HG03521 (cell line): ENCODE data around the gene SLC22A2.

ENCODE experiments used
- ATAC-seq: cut with Tn5 transposase; IDR thresholded peaks from one replicate; pipeline ENCODE4 v1.9.1; 2021; ENCODE audit warnings: mild to moderate bottlenecking, moderate library complexity; ENCODE audit not compliant: unreplicated experiment

SLC22A2 gene

DNA sequence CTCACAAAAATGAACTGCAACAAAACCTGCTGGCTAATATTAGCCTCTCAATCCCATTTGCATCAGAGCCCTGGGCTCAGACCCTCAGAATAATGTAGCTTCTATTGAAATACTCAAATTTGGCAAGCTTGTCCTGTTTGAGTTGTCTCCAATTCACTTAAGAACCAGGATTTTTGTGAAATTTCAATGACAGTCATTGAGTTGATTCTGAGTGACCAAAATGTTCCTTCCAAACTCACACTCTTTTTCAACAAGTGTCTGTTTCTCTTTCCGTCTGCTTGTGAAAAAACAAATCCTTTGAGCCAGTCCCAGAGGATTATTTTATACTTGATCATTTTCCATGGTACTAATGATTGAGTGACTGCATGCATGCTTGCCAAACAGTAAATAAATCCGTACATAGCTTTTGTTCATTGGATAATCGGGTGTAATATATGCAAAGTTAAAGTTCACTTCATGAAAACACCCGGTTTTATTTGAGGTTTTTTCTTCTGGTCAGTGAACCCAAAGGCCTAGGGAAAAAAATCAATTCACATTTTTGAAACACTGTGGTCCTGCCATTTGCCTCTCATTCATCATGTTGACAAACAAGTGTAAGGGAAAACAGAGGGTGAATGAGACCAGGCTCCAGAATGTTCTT is 16.4 kb upstream of the SLC22A2 start:
- ATAC-seq = no peak

DNA sequence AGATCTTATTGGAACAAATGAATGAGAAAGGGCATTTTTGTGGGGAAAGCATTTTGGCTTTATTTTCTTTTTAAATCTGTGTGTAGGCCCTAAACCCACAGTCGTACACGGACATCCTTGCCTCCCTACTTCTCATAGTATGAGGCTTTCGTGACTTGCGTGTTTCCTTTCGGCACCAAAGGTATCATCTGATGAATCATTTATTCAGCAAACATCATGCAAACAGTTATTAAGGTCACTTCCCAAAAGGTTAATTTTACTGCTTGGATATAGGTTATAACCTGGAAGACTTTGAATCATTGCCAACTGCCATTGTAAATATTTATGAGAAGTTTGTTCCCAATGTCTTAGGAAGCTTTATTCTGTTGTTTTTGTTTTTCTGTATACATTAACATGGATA is 15.1 kb upstream of the SLC22A2 start:
- no peak for ATAC-seq

DNA sequence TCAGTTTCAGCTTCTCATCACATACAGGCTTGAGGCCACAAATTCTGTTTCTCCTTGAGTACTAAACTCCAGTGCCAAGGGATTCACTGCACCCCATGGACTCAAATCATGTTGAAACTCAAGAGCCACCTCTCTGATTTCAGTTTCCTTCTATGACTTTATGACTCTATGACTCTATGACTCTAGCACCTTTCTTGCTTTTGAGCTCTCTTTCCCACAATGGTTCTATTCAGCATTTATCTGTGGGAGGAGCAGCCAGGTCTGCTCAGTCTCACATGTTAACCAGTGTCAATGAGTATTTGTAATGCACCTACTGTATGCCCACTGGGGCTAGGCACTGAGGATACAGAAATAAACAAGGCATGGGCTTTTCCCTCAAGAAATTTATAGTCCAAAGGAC is 14.6 kb upstream of the SLC22A2 start:
- no peak for ATAC-seq

DNA sequence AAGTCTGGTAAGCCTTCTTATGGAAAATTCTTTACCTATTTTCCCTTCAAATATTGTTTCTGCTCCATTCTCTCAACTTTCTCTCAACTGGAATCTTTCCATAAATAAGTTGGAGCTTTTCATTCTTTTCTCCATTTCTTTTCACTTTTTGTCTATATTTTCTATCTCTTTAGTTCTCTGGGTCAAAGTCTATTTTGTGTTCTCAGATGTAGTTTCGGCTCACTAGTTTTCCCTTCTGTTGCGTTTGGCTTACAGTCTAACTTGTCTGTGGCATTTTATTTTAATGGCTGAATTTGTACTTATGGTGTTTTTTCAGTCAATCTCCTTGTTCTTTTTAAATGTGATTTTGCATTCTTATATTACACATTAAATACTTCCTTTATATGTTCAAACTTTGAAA is 14.1 kb upstream of the SLC22A2 start:
- no peak for ATAC-seq

DNA sequence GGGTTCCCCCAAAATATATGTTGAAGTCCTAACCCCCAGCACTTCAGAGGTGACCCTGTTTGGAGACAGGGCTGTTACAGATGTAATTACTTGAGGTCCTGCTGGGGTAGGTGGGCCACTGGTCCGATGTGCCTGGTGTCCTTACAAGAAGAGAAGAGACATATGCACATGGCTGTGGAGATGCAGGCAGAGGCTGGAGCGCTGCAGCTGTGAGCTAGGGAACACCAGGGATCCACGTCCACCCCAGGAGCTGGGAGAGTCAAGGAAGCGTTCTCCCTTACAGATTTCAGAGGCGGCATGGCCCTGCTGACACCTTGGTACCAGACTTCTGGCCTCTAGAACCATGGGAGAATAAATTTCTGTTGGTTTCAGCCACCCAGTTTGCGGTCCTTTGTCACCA is 11.7 kb upstream of the SLC22A2 start:
- ATAC-seq = no peak

DNA sequence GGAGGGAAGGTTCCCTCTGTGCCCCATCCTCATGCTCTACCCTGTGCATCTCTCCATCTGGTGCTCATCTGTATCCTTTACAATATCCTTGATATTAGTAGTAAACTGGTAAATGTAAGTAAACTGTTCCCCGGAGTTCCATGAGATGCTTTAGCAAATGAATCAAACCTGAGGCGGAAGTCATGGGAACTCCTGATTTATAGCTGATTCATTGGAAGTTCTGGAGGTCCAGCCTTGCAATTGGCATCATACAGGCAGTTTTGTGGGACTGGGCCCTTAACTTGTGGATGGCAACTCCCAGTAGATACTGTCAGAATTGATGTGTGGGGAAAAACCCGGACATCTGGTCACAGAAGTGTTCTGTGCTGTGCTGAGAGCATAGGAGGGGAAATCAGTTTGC is 11.2 kb upstream of the SLC22A2 start:
- ATAC-seq = no peak

DNA sequence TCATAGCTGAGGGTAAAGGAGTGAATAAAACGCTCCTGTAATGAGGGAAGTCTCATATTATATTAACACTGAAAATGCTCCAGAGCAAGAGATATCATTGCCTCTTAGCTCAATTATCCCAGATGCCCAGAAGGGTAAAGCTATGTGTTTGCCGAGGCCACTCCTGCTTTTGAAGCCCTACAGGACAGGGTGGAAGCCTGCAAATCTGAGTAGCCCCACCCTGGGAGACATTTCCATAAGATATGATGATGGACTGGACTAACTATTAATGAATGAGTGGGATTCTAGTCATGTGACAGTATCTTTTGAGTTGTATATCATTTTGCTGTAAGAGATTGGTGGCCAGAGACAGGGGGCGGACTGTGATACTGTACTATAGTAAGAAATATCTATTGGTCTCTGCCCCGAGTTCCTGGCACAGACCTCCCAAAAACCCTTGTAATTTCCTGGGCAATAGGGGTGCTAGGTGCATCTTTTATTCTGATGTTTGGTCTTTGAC is 10.5 kb upstream of the SLC22A2 start:
- no peak for ATAC-seq

DNA sequence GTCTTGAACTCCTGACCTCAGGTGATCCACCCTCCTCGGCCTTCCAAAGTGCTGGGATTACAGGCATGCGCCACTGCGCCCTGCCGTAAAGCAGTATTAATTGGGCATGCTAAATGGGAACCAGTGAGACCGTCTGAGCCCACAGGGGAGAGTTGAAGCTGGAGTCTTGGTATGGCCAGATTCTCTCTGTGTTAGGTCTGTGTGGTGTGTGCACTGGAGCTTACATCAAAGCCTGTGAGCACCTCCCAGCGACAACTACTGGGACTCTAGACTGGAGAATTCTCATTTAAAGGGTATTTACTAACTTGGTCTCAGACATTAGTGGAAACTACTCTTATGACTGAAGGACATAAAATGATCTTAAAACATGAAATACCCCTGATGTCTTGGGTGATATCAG is 8.5 kb upstream of the SLC22A2 start:
- ATAC-seq = no peak

DNA sequence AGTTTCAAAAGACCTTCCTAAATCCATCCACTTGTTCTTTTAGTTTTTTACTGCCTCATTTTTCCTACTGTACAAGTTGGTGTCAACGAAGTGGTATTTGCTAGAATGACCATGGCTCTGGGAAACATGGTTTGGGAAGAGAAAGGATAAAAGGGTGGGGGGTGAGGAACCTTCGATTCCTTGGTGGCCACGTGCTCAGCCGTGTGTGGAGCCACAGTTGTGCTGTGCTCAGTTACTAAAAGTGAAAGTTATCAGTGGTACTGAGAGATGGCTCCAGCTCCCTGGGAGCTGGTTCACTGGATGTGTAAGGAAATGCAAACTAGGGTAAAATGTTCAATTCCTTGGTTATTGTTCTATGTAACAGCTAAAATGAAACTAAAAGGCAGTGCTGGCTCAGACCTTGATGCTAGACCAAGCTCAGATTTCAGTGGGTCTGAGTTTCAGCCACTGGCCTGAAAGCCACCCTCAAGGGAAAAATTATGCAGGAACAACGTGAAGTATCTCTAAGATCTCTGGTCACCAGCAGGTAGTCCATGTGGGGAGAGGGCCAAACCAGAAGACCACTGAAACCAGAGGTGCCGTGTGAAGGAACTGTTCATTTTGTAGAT is 7.4 kb upstream of the SLC22A2 start:
- ATAC-seq = no peak

DNA sequence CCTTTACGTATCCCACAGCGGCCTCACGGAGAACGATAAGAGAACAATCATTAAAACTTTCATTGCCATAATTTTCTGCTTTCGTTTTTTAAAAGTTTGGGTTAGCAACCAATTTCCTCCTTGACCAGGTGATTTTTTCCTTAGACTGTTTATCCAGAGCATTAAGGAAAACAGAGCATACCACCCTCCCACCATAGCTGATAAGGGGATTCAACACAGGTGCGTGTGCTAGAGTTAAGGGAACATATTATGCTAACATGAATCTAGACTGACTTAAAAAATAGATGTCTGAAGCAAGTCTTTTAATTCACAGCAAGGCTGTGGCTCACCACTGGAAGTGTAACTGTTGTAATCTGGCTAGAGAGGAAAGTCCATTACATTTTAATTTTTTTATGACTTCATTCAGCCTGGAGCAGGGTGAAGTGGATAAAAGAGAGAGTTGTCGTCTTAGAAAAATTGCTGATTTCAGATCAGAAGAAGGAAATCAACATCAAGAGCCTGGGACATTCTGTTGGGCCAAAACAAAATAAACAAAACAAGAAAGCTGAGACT is 5.5 kb upstream of the SLC22A2 start:
- ATAC-seq = no peak

DNA sequence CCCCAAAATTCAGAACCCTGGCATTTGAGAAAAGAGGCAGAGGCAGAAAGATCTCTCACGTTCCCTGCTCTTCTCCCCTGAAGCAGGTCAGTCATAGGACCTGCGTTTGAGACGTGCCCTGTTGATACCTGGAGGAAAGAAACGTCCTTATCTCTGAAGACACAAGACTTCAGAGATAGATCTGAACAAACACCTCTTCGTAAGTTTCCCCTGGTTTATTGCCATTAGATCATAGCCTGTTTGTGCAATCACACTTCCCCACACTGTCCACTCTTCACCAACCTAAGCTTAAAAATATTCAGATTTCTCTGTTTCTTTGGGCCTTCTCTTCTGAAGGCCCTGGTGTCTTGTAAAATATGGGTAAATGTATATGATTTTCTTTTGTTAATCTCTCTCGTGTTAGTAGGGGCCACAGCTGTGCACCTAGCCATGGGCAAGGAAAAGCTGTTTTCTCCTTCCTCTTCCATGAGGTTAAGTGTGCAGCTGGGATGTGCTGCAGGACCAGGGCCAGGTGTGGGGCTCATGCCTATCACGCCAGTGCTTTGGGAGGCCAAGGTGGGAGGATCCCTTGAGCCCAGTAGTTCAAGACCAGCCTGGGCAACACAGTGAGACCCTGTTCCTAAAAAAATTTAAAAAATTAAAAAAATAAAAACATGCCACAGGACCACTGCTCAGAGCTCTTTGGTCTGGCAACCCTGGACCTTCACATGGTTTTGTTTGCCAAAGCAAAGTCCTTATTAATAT is 4.7 kb upstream of the SLC22A2 start:
- ATAC-seq = no peak

DNA sequence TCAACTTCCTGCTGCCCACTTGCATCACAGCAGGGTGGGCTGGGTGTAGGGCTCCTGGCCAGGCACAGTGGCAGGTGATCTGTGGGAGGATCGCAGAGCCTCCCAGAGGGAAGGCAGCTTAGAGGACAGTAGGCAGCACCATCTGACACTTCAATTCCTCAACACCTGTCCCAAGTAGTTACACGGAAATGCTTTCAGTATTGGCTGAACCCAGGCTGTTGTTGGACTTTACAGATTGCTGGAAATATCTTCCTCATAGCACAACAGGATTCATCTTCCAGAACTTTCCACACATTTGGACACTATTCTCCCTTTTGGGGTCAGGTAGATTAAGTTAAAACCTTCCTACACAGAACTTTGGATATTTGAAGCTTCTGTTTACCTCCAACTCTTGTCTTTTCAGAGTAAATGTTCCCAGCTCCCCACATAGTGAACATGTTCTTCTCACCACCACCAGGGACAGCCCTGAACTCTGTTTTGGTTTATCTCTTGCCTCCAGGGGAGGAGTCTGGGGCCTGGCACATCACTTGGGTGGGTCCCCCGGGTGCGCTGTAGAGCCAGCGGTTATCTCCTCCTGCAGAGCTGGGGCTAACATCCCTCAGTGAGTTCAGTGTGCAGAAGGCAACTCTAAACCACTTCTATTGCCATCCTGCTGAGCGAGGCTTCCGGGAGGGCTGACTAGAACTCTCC is 3.5 kb upstream of the SLC22A2 start:
- no peak for ATAC-seq

DNA sequence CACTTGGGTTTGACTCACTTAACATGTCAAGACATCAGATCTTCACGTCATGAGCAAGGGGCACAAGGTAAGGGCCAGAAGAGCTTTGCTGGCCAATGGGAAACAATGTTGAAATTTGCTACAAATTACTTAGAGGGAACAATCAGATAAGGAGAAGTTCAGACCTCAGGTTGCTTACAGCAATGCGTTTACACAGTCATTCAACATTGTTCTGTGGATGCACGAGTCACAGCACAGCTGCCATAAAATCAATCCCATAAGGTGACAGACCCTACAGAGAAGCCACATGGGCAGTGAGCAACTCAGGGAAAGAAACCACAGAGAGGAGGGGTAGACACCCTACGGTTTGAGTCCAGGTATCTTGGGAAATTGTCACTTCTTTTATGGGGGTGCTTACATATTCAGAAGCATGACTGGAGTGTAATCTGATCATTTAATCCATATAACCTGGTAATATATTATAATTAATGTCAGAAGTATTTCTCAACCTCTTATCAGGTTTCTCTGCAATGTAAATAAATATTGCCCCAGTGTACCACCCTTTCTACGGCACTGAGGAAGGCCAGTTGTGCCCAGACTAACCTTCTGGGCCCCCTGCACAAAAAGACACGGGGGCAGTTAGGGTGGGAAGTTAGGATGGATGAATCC is 2.3 kb upstream of the SLC22A2 start:
- no peak for ATAC-seq

DNA sequence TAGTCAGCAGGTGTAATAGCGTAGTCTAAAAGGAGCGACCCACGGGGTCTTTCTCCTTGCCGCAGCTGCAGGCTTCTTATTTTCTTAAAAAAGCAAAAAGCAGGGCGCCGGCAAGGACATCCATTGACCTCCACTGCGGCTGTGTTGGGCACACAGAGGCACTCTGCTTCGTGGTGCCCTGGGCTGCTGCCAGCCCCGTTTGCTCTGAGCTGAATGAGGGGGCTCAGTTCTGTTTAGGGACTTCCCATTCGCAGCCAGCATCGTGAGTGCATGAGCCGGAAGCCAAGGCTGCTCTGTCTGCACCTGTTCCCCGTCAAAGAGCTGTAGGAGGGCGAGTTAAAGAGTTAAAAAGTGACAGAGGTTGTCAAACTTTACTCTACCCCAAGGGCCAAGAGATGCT is 1.7 kb upstream of the SLC22A2 start:
- ATAC-seq = no peak

DNA sequence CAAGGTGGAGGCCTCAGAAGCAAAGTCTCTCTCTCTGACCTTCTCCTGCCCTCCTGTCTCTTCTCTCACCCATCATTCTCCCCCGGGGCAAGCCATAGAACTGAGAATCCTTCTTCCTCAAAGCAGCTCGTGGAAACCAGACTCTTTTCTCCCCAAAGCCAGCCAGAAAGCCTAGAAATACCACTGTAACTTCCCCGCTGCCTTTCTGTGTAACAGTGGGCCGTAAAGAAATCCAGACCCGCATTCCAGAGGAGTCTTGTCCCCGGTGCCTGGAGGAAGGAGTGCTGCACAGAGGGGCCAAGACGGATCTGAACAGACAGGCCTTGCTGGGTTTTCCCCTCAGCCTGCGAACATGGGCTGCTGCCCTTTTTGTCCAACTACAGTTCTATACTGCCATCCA is 977 bp upstream of the SLC22A2 start:
- no peak for ATAC-seq

DNA sequence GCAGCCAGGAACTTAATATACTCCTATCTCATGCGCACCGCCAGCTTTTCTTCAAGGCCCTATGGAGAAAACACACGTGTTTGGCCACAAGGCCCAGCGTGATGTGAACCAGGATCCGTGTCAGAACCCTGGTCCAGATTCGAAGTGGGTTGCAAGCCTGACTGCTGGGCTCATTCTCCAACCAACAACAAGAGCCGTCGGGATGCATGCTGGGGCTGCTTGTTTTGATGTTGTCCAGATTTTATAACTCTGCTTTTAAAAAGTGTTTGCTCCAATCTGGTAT is 463 bp upstream of the SLC22A2 start:
- ATAC-seq = no peak

DNA sequence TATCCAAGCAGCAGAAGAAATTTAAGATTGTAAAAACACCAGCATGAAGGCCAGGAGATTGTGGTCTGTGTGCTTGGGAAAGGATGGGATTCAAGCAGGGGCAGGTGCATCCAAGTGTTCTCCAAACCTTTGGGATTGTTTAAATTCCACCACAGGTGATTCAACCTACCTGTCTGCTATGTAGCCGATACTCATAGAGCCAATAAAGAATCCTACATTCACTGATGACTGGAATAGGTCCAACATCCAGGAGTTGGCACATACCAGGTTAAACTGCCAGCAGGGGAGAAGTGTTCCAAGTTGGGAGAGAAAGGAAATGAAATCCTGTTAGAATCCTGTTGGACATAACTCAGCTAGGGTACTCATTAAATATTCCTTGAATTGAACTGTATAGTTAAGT is 2.2 kb downstream of the SLC22A2 start:
- ATAC-seq = no peak

DNA sequence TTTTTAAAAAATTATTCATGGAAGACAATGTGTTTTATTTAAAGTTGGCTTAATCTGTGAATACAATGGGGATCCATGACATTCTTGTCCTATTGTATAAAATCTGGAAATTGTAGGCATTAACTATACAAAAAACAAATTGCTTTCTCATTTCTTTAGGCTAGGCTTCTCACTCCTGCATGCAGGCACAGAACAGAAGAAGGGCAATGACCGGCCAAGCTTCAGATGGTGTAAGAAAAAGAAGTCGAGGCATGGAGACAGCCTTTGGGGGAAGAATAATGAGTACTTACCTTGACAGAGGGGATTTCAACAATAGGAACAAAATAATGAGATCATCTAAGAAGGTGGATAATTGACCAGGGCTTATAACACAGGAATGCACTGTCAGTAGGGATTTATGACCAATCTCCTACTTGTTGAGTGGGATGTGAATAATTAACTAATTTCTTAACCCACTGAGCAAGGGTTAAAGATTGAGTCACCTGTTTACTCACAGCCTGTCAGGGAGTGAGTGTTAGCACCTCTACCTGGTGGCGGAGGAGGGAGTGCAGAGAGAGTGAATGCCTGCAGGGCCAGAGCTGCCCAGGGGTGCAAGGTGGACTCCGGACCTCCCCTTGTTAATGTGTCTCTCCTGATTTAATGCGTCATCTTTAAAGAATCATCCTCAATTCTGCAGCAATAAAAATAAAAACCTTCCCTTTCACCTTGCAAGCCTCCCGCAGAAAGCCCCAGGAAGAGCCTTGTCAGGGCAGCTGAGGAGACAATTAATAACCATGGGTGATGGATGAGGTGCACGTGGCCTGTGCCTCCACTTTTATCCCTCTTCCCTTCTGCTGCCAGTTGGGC is 3.9 kb downstream of the SLC22A2 start:
- ATAC-seq = no peak

DNA sequence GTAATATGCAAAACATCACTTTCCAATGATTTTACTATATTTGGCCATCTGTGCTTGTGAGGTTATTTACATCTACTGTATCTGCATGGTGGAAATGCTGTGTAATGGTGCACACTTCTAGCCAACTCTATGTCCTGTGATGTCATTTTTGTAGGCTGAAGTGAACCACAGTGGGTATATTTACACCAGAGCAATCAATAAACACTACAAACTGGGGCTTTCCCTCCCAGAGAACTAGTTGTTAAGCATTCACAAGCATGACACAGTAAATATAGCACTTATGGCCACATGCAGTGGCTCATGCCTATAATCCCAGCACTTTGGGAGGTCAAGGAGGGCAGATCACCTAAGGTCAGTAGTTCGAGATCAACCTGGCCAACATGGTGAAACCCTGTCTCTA is 4.9 kb downstream of the SLC22A2 start:
- peak; percentile 51 for ATAC-seq

DNA sequence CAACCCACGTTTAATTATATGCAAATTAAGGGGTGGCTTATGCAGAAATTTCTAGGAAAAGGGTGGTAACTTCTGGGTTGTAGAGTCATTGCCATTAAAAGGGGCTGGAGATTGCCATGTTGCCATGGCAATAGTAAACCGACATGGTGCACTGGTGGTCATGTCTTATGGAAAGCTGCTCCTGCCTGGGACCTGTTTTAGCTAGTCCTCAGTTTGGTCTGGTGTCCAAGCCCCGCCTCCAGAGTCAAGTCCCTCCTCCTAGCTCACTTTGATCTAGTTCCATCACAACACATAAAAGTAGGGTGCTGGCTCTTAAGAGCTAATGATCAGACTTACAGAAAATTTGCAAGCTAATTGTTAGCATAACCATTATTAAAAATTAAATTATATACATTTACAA is 5.3 kb downstream of the SLC22A2 start:
- no peak for ATAC-seq
